ENCODE results near the gene FLYWCH1. TPM values are rescaled to one million over a fixed set of nuclear protein-coding genes. Genes with fewer than 3 reads are reported as not detected.
A peak's percentile ranks its signal among the peaks of the same experiment; 100 is the strongest.

FLYWCH1 gene
- total and polyA plus RNA-seq, 12 donors, result 22.1 to 42.3 (median 32.8) TPM

GRCh38 chr16:2952679-2953078 is 40.9 kb downstream of the FLYWCH1 start:
- Histone ChIP-seq H3K4me3 (no peak overlapping the region), H3K9me3 (no peaks in the 10 kb centered on the region), H3K27me3 (peaks cover 12 to 39% (median 30%) of the 10 kb centered on the region in 7 donors), H3K27ac (no peak overlapping the region), H3K4me1 (peaks cover 0 to 9% (median 0%) of the 10 kb centered on the region in 9 donors), H3K36me3 (peaks cover 0 to 28% (median 13%) of the 10 kb centered on the region in 9 donors)
- ATAC-seq (peak in 1 of 8 donors; percentile 45), DNase-seq (no peak)
- WGBS, 2 donors, result 64 to 70% methylated on average over 11 of the region's 11 CpGs
- intact Hi-C loops (cut with DNase I), result no loop called here
- TF ChIP-seq CTCF (IDR thresholded peaks at IDR 0.05), result no peak

- H3K9me3 ChIP-seq, result no peaks in the 10 kb centered on the region
- no peak for TF ChIP-seq CTCF (IDR thresholded peaks at IDR 0.05)
- peaks cover 0 to 9% (median 0%) of the 10 kb centered on the region in 9 donors for H3K4me1 ChIP-seq
- peaks cover 0 to 15% (median 8%) of the 10 kb centered on the region in 9 donors for H3K36me3 ChIP-seq
- no peak overlapping the region for H3K4me3 ChIP-seq
- H3K27me3 ChIP-seq, result peaks cover 12 to 50% (median 42%) of the 10 kb centered on the region in 7 donors
- ATAC-seq (no peak), DNase-seq (no peak)
- no peak overlapping the region for H3K27ac ChIP-seq
- intact Hi-C loops (cut with DNase I), result no loop called here
- WGBS, 2 donors, result 52 to 54% methylated on average over 31 of the region's 31 CpGs
Measured at GRCh38 chr16:2953706-2954627, 42.2 kb downstream of the FLYWCH1 start.

GRCh38 chr16:2954656-2955381 is 43.1 kb downstream of the FLYWCH1 start:
- intact Hi-C loops (cut with DNase I), result no loop called here
- 50 to 66% methylated on average over 20 to 26 of the region's 26 CpGs for WGBS, 2 donors
- TF ChIP-seq CTCF (IDR thresholded peaks at IDR 0.05), result no peak
- Histone ChIP-seq H3K4me1 (peaks cover 0 to 9% (median 0%) of the 10 kb centered on the region in 9 donors), H3K27ac (no peak overlapping the region), H3K36me3 (peaks cover 0 to 7% (median under 1%) of the 10 kb centered on the region in 9 donors), H3K9me3 (no peaks in the 10 kb centered on the region), H3K27me3 (peaks cover 12 to 57% (median 44%) of the 10 kb centered on the region in 7 donors), H3K4me3 (no peak overlapping the region)
- peak in 2 of 8 donors; percentile 12 to 13 for ATAC-seq
- DNase-seq, result no peak

GRCh38 chr16:2955438-2955778 is 43.7 kb downstream of the FLYWCH1 start:
- 59 to 66% methylated on average over 10 of the region's 10 CpGs for WGBS, 2 donors
- Histone ChIP-seq H3K9me3 (no peaks in the 10 kb centered on the region), H3K36me3 (peaks cover 0 to under 1% (median 0%) of the 10 kb centered on the region in 9 donors), H3K27me3 (peaks cover 12 to 63% (median 48%) of the 10 kb centered on the region in 7 donors), H3K27ac (no peak overlapping the region), H3K4me3 (no peak overlapping the region), H3K4me1 (peaks cover 0 to 9% (median 0%) of the 10 kb centered on the region in 9 donors)
- intact Hi-C loops (cut with DNase I), result no loop called here
- ATAC-seq, result no peak
- no peak for DNase-seq
- no peak for TF ChIP-seq CTCF (IDR thresholded peaks at IDR 0.05)

All from heart right ventricle (tissue), 16 donors.